Colonic mucosa (tissue), 4 donors: ENCODE data around the gene SLC25A19. TPM values are rescaled to one million over a fixed set of nuclear protein-coding genes. Genes with fewer than 3 reads are reported as not detected.
A peak's percentile ranks its signal among the peaks of the same experiment; 100 is the strongest.

ENCODE experiments used
- DNase-seq: peaks from one replicate; pipeline ENCODE4 v3.0.0-alpha.2; 2020
- H3K27ac ChIP-seq: fragments of 200-600 bp; one replicate; pipeline ENCODE4 v1.8.0; 2021
- H3K27me3 ChIP-seq: fragments of 200-600 bp; one replicate; pipeline ENCODE4 v1.8.0; 2021
- H3K36me3 ChIP-seq: fragments of 200-600 bp; one replicate; pipeline ENCODE4 v1.8.0; 2021
- H3K4me1 ChIP-seq: fragments of 200-600 bp; one replicate; pipeline ENCODE4 v1.8.0; 2021; ENCODE audit warnings: mild to moderate bottlenecking
- H3K4me3 ChIP-seq: fragments of 200-600 bp; one replicate; pipeline ENCODE4 v1.8.0; 2021
- H3K9ac ChIP-seq, 2 donors: one replicate each; pipeline ENCODE4 v1.7.0; 2013; ENCODE audit warnings: control low read depth in 2 of 2, low read depth in 2 of 2, low read length in 2 of 2
- H3K9me3 ChIP-seq: fragments of 200-600 bp; one replicate; pipeline ENCODE4 v1.8.0; 2021
- CTCF ChIP-seq: fragments of 200-600 bp; IDR thresholded peaks from one replicate; pipeline ENCODE4 v1.8.0; 2022; ENCODE audit warnings: antibody characterized with exemption, mild to moderate bottlenecking
- intact Hi-C: fragments of 100-400 bp; cut with DNase I; formaldehyde crosslinking; loops from one replicate; pipeline ENCODE4 v1.14.1; 2022
- total RNA-seq, 2 donors: library from RNA; stranded (reverse); fragmentation: NEBNext Ultra II Directional in 1 of 2; extraction: Animal tissue kit (Norgen Biotek cat#: 25700) in 1 of 2; gene quantifications; one replicate each; pipeline ENCODE4 v1.2.1, GENCODE V29; 2021
- donor health status: healthy.
- donor health status: DM: no; HTN: no; CAD: no.
- donor health status: DM: no; HTN: no; CAD: no.

Gene SLC25A19
- total RNA-seq, 2 donors from 2014 or later = 9.8 to 24.8 TPM

GRCh38 chr17:75238684-75239191, 50.5 kb downstream of the SLC25A19 start:
- H3K36me3 ChIP-seq = peaks cover 14% of the 10 kb centered on the region
- no peak overlapping the region for H3K4me3 ChIP-seq
- H3K4me1 ChIP-seq = no peaks in the 10 kb centered on the region
- H3K9me3 ChIP-seq = no peaks in the 10 kb centered on the region
- intact Hi-C loops = no loop called here
- no peak overlapping the region for H3K27ac ChIP-seq
- peak; percentile 73 for TF ChIP-seq CTCF
- peak overlapping the region; percentile 4 to 37 for H3K9ac ChIP-seq
- DNase-seq = peak; percentile 44
- no peaks in the 10 kb centered on the region for H3K27me3 ChIP-seq

GRCh38 chr17:75238020-75238580, 51.1 kb downstream of the SLC25A19 start:
- Histone ChIP-seq H3K4me3 (no peak overlapping the region), H3K4me1 (no peaks in the 10 kb centered on the region), H3K9ac (peak overlapping the region in 1 of 2 donors; percentile 4), H3K36me3 (peaks cover 14% of the 10 kb centered on the region), H3K27me3 (no peaks in the 10 kb centered on the region), H3K9me3 (no peaks in the 10 kb centered on the region), H3K27ac (no peak overlapping the region)
- intact Hi-C loops = no loop called here
- no peak for DNase-seq
- TF ChIP-seq CTCF = no peak

- Histone ChIP-seq H3K27ac (no peak overlapping the region), H3K36me3 (peaks cover 14% of the 10 kb centered on the region), H3K9me3 (no peaks in the 10 kb centered on the region), H3K4me3 (no peak overlapping the region), H3K4me1 (no peaks in the 10 kb centered on the region), H3K9ac (no peak overlapping the region), H3K27me3 (no peaks in the 10 kb centered on the region)
- intact Hi-C loops = no loop called here
- DNase-seq = no peak
- TF ChIP-seq CTCF = no peak
Measured at GRCh38 chr17:75237100-75238014, 51.9 kb downstream of the SLC25A19 start.

- H3K36me3 ChIP-seq = peaks cover 9% of the 10 kb centered on the region
- H3K9me3 ChIP-seq = no peaks in the 10 kb centered on the region
- H3K9ac ChIP-seq = no peak overlapping the region
- H3K27me3 ChIP-seq = no peaks in the 10 kb centered on the region
- no peak overlapping the region for H3K4me3 ChIP-seq
- no peaks in the 10 kb centered on the region for H3K4me1 ChIP-seq
- no peak overlapping the region for H3K27ac ChIP-seq
- intact Hi-C loops = no loop called here
- no peak for TF ChIP-seq CTCF
- no peak for DNase-seq
Measured at GRCh38 chr17:75232786-75233185, 56.4 kb downstream of the SLC25A19 start.

GRCh38 chr17:75231741-75232464, 57.3 kb downstream of the SLC25A19 start:
- intact Hi-C loops = no loop called here
- TF ChIP-seq CTCF = no peak
- Histone ChIP-seq H3K9ac (no peak overlapping the region), H3K4me3 (no peak overlapping the region), H3K27me3 (no peaks in the 10 kb centered on the region), H3K27ac (no peak overlapping the region), H3K9me3 (no peaks in the 10 kb centered on the region), H3K4me1 (no peaks in the 10 kb centered on the region), H3K36me3 (peaks cover 8% of the 10 kb centered on the region)
- DNase-seq = no peak
